ENCODE results near the gene TRAPPC10. TPM values are rescaled to one million over a fixed set of nuclear protein-coding genes. Genes with fewer than 3 reads are reported as not detected.

TRAPPC10 gene
- total RNA-seq, 2 experiments from 2014 or later, result 98.1 to 101 TPM

GRCh38 chr21:44057055-44057454 is 44.9 kb downstream of the TRAPPC10 start:
- peaks cover 80% of the 10 kb centered on the region for H3K36me3 Mint-ChIP-seq (ENCODE audit: low read depth)
- H3K4me3 ChIP-seq (ENCODE audit: low read length), result no peak overlapping the region
- H3K27ac Mint-ChIP-seq, result peak overlapping the region; percentile 95
- H3K4me1 ChIP-seq (ENCODE audit: insufficient read depth, low read length), result peaks cover 15% of the 10 kb centered on the region
- TF ChIP-seq CTCF (IDR thresholded peaks at IDR 0.05), result no peak
- ATAC-seq (ENCODE audit: poor library complexity) (no peak), DNase-seq (no peak)
- no peaks in the 10 kb centered on the region for H3K27me3 Mint-ChIP-seq
- no peaks in the 10 kb centered on the region for H3K27me3 ChIP-seq (ENCODE audit: control insufficient read depth in 1 of 2, insufficient read depth in 2 of 2, low read length in 2 of 2)
- H3K9me3 Mint-ChIP-seq, result no peaks in the 10 kb centered on the region
- peaks cover 14% of the 10 kb centered on the region for H3K4me1 Mint-ChIP-seq (ENCODE audit: low read depth)
- intact Hi-C loops (cut with DNase I, micrococcal nuclease), result no loop called here
- ChIA-PET POLR2A (interaction anchor here (2.9 kb wide), 1 partner anchor 27 kb away, joined by 15 read pairs; no protein-coding TSS in a partner anchor), CTCF (no interaction called here)
- no peaks in the 10 kb centered on the region for H3K9me3 ChIP-seq (ENCODE audit: control insufficient read depth in 1 of 2, insufficient read depth in 1 of 2, low read length in 2 of 2)
- peaks cover 79% of the 10 kb centered on the region for H3K36me3 ChIP-seq (ENCODE audit: insufficient read depth, low read length)
- peak overlapping the region; percentile 18 for H3K4me3 Mint-ChIP-seq
- no peak overlapping the region for H3K27ac ChIP-seq (ENCODE audit: low read depth in 1 of 2, low read length in 2 of 2)

GRCh38 chr21:44057960-44058651 is 46.0 kb downstream of the TRAPPC10 start:
- Histone ChIP-seq H3K4me3 (ENCODE audit: low read length) (peak overlapping the region; percentile 27), H3K4me1 (ENCODE audit: insufficient read depth, low read length) (peaks cover 15% of the 10 kb centered on the region), H3K27ac (ENCODE audit: low read depth in 1 of 2, low read length in 2 of 2) (peak overlapping the region; percentile 54 to 70), H3K9me3 (ENCODE audit: control insufficient read depth in 1 of 2, insufficient read depth in 1 of 2, low read length in 2 of 2) (no peaks in the 10 kb centered on the region), H3K27me3 (ENCODE audit: control insufficient read depth in 1 of 2, insufficient read depth in 2 of 2, low read length in 2 of 2) (no peaks in the 10 kb centered on the region), H3K36me3 (ENCODE audit: insufficient read depth, low read length) (peaks cover 78% of the 10 kb centered on the region)
- H3K27ac Mint-ChIP-seq, result peak overlapping the region; percentile 95
- peaks cover 15% of the 10 kb centered on the region for H3K4me1 Mint-ChIP-seq (ENCODE audit: low read depth)
- peak; percentile 83 for ATAC-seq (ENCODE audit: poor library complexity)
- peaks cover 80% of the 10 kb centered on the region for H3K36me3 Mint-ChIP-seq (ENCODE audit: low read depth)
- ChIA-PET CTCF (interaction anchor here (1.5 kb wide), 1 partner anchor 16 kb away, joined by 3 read pairs; no protein-coding TSS in a partner anchor), POLR2A (interaction anchor here (1.1 to 2.9 kb wide), 2 partner anchors 26 to 31 kb away, joined by 4 to 15 read pairs; no protein-coding TSS in a partner anchor)
- H3K9me3 Mint-ChIP-seq, result no peaks in the 10 kb centered on the region
- TF ChIP-seq CTCF (IDR thresholded peaks at IDR 0.05), result no peak
- H3K27me3 Mint-ChIP-seq, result no peaks in the 10 kb centered on the region
- intact Hi-C loops (cut with DNase I, micrococcal nuclease), result no loop called here
- peak in 9 of 14 experiments; percentile 11 to 70 (median 33) for DNase-seq
- H3K4me3 Mint-ChIP-seq, result peak overlapping the region; percentile 85

- Histone ChIP-seq H3K9me3 (ENCODE audit: control insufficient read depth in 1 of 2, insufficient read depth in 1 of 2, low read length in 2 of 2) (no peaks in the 10 kb centered on the region), H3K4me1 (ENCODE audit: insufficient read depth, low read length) (peaks cover 15% of the 10 kb centered on the region), H3K27me3 (ENCODE audit: control insufficient read depth in 1 of 2, insufficient read depth in 2 of 2, low read length in 2 of 2) (no peaks in the 10 kb centered on the region), H3K27ac (ENCODE audit: low read depth in 1 of 2, low read length in 2 of 2) (peak overlapping the region in 1 of 2 donors; percentile 70), H3K4me3 (ENCODE audit: low read length) (peak overlapping the region; percentile 27), H3K36me3 (ENCODE audit: insufficient read depth, low read length) (peaks cover 78% of the 10 kb centered on the region)
- DNase-seq (no peak), ATAC-seq (ENCODE audit: poor library complexity) (no peak)
- CTCF ChIA-PET, result interaction anchor here (1.5 kb wide), 1 partner anchor 16 kb away, joined by 3 read pairs; no protein-coding TSS in a partner anchor
- Mint-ChIP-seq H3K27ac (peak overlapping the region; percentile 95), H3K4me3 (peak overlapping the region; percentile 51), H3K9me3 (no peaks in the 10 kb centered on the region), H3K27me3 (no peaks in the 10 kb centered on the region), H3K36me3 (ENCODE audit: low read depth) (peaks cover 80% of the 10 kb centered on the region), H3K4me1 (ENCODE audit: low read depth) (peaks cover 20% of the 10 kb centered on the region)
- intact Hi-C loops (cut with DNase I, micrococcal nuclease), result no loop called here
- no peak for TF ChIP-seq CTCF (IDR thresholded peaks at IDR 0.05)
- POLR2A ChIA-PET, result interaction anchor here (1.1 to 2.9 kb wide), 2 partner anchors 25 to 31 kb away, joined by 4 to 15 read pairs; no protein-coding TSS in a partner anchor
Observed at GRCh38 chr21:44058652-44058964, 46.5 kb downstream of the TRAPPC10 start.
